ENCODE measurements around the gene PPP1R3G.

The PPP1R3G gene

DNA sequence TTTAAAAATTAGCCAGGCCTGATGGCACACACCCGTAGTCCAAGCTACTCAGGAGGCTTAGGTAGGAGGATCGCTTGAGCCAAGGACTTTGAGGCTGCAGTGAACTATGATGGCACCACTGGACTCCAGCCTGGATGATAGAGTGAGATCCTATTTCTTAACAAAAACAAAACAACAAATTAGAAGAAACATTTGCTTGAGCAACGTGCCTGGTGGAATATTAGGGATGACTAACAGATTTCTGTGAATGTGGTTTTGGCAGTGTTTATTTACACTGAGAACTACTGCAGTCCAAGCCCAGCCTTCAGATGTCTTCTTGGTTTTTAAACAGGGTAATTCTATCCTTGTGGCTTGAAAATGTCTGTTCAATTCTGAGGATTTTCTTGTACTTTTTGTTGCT, 9.2 kb downstream of the PPP1R3G start:
- peak; percentile 95 for DNase-seq (ENCODE audit: low read depth)

- peak; percentile 46 for DNase-seq (ENCODE audit: low read depth)
Measured at GRCh38 chr6:5095236-5095635, 10.1 kb downstream of the PPP1R3G start.

- DNase-seq (ENCODE audit: low read depth): no peak
Measured at GRCh38 chr6:5096482-5096881, 11.3 kb downstream of the PPP1R3G start.

- no peak for DNase-seq (ENCODE audit: low read depth)
Measured at GRCh38 chr6:5098501-5099270, 13.5 kb downstream of the PPP1R3G start.

GRCh38 chr6:5099537-5099936, 14.4 kb downstream of the PPP1R3G start:
- DNase-seq (ENCODE audit: low read depth): no peak

DNA sequence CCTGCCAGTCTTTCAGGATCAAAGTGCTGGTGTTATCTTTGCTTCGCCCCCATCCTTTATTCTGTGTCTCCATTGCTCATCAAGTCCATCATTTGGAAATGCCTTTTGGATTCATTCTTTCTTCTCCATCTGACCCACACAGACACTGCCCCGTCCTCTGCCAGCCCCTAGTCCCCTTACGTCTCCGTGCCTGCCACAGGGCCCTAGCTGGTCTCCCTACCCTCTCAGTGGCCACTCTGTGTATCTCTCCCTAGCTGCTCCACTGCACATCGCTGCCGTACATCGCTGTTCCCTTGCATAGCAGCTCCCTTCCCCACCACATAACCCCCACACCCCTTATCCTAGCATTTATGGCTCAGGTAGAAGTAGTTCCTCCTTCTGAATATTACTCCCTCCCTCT, 15.7 kb downstream of the PPP1R3G start:
- DNase-seq (ENCODE audit: low read depth): no peak

- no peak for DNase-seq (ENCODE audit: low read depth)
Measured at GRCh38 chr6:5102267-5102970, 17.3 kb downstream of the PPP1R3G start.

DNA sequence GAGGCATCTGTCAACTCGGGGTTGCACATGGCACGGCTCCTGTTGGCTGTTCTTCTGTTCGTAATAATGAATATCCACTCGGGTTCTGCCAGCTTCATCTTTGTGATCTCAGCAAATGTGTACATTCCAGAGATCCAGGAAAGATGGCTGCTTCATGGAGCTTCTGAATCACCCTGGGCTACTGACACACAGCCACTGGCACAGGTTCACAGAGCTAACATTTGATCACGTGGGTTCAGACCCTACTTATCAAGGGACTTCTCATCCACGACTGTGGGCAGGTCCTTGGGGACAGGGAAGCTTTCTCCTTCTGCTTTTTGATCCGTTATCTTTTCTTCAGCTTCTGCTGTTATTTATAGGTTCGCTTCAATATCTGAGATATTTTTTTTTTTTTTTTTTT, 18.1 kb downstream of the PPP1R3G start:
- no peak for DNase-seq (ENCODE audit: low read depth)

DNA sequence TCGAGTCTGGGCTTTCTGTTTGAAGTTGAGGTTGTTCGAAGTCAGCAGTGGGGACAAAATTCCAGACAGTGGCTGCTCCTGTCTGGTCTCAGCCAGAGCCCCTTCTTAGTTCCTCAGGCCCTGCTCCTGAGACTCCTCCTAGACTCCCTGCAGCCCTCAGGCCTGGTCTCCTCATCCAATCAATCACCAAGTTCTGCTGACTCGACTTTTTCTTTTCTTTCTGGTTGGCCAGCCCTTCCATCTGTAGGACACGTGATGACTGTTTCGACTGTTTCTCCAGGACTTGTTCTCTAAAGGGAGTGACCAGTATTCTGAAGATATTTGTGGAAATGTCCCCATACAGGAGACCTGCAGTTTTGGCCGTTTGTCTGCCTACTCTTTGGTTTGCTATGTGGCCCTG, 19.5 kb downstream of the PPP1R3G start:
- DNase-seq (ENCODE audit: low read depth): no peak

GRCh38 chr6:5105146-5105545, 20.0 kb downstream of the PPP1R3G start:
- no peak for DNase-seq (ENCODE audit: low read depth)

- no peak for DNase-seq (ENCODE audit: low read depth)
Measured at GRCh38 chr6:5107341-5107740, 22.2 kb downstream of the PPP1R3G start.

- DNase-seq (ENCODE audit: low read depth): no peak
Measured at GRCh38 chr6:5108068-5108467, 22.9 kb downstream of the PPP1R3G start.

GRCh38 chr6:5108536-5109150, 23.5 kb downstream of the PPP1R3G start:
- no peak for DNase-seq (ENCODE audit: low read depth)

GRCh38 chr6:5109436-5109835, 24.3 kb downstream of the PPP1R3G start:
- DNase-seq (ENCODE audit: low read depth): no peak

GRCh38 chr6:5110246-5110645, 25.1 kb downstream of the PPP1R3G start:
- DNase-seq (ENCODE audit: low read depth): no peak

DNA sequence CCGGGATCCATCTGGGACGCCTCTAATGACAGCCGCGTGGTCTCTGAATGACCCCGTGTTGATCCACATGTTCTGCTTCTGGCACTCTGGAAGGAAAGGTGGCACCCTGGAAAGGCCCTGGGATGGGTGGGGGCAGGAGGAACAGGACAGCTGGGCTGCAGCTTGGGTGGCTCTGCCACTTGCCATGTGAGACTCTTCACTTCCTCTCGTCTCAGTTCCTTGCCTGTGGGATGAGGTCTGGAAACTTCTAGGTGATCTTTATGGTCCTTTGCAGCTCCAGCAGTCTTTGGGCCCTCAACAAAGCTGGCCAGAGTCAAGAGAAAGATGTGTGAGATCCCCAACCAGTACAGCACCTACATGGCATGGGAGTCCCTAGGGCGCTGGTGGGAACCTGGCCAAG, 26.5 kb downstream of the PPP1R3G start:
- no peak for DNase-seq (ENCODE audit: low read depth)

- DNase-seq (ENCODE audit: low read depth): peak; percentile 96
Measured at GRCh38 chr6:5112066-5112799, 27.1 kb downstream of the PPP1R3G start.

DNA sequence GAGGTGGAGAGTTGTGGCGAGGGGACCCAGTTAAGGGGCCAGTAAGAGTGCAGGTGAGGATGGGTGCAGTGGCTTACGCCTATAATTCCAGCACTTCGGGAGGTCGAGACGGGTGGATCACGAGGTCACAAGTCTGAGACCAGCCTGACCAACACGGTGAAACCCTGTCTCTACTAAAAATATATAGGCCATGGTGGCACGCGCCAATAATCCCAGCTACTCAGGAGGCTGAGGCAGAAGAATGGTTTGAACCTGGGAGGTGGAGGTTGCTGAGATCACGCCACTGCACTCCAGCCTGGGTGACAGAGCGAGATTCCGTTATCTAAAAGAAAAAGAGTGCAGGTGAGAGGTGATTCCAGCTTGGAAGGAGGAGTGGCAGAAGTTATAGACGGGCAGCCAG, 28.0 kb downstream of the PPP1R3G start:
- no peak for DNase-seq (ENCODE audit: low read depth)

- DNase-seq (ENCODE audit: low read depth): peak; percentile 62
Measured at GRCh38 chr6:5115168-5115567, 30.0 kb downstream of the PPP1R3G start.

GRCh38 chr6:5116243-5116991, 31.3 kb downstream of the PPP1R3G start:
- DNase-seq (ENCODE audit: low read depth): no peak

DNA sequence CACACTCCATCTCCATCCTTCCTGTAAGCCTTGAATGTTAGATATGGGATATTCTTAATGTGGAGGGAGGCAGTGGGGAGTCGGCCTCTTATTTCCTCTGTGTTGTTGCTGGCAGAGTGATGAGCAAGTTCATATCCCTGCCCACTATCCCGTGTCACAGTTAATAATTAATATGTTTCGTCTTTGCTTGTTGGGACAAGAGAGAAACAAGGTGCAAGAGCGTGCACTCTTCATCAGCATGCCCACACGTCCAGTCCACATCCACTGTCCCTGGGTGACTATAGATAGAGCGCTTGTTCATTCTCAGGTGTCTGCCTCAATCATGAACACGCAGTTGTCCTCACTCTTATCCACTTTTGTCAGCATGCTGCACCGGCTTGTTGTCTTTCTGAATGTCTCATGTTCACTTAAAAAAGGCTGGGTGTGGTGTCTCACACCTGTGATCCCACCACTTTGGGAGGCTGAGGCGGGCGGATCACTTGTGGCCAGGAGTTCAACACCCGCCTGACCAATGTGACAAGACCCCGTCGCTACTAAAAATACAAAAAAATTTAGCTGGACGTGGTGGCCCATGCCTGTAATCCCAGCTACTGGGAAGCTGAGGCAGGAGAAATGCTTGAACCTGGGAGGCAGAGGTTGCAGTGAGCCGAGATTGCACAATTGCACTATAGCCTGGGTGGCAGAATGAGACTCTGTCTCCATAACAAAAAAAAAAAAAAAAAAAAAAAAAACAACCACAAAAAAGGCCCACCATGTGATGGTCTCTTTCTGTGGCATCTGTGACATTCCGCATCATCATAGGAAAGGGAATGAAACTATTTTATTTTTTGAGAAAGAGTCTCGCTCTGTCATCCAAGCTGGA, 34.2 kb downstream of the PPP1R3G start:
- DNase-seq (ENCODE audit: low read depth): no peak

Data from amniotic epithelial cell (primary cell).